ENCODE measurements around the gene TMEM201.

Gene TMEM201

GRCh38 chr1:9549955-9550546, 38.7 kb upstream of the TMEM201 start:
- no peak for DNase-seq
- Histone ChIP-seq H2BK5ac (ENCODE audit: low read length) (no peak overlapping the region), H3K27me3 (ENCODE audit: insufficient read depth, low read length, poor library complexity) (no peaks in the 10 kb centered on the region), H3K4ac (ENCODE audit: low read depth, low read length) (no peak overlapping the region), H3K56ac (ENCODE audit: low read length) (no peak overlapping the region), H3K79me1 (ENCODE audit: low read length) (peaks cover 16% of the 10 kb centered on the region), H3K23ac (ENCODE audit: low read length) (no peak overlapping the region), H4K5ac (ENCODE audit: low read length) (no peak overlapping the region), H3K36me3 (ENCODE audit: control insufficient read depth, insufficient read depth, low read length) (peaks cover 2% of the 10 kb centered on the region), H2BK120ac (ENCODE audit: low read depth, low read length) (no peak overlapping the region), H2BK15ac (replicated peaks; ENCODE audit: low read depth) (no peak overlapping the region), H2AK5ac (ENCODE audit: low read length) (no peak overlapping the region), H3K9ac (ENCODE audit: low read length) (no peak overlapping the region), H3K79me2 (ENCODE audit: control insufficient read depth, insufficient read depth, low read length) (peaks cover 32% of the 10 kb centered on the region), H3K4me1 (ENCODE audit: control insufficient read depth, low read depth, low read length) (no peaks in the 10 kb centered on the region), H3K27ac (ENCODE audit: low read depth, low read length) (no peak overlapping the region), H3K4me2 (ENCODE audit: low read length) (no peak overlapping the region), H3K4me3 (ENCODE audit: low read length) (no peak overlapping the region), H3K18ac (ENCODE audit: low read length) (no peak overlapping the region), H4K8ac (ENCODE audit: low read depth, low read length) (no peak overlapping the region)
- WGBS (ENCODE audit: extremely low coverage, insufficient coverage, low lambda C conversion rate), result no CpG with 5 or more reads among the region's 6 CpGs

GRCh38 chr1:9551984-9552383, 36.7 kb upstream of the TMEM201 start:
- Histone ChIP-seq H3K9ac (ENCODE audit: low read length) (no peak overlapping the region), H3K36me3 (ENCODE audit: control insufficient read depth, insufficient read depth, low read length) (peaks cover 9% of the 10 kb centered on the region), H4K5ac (ENCODE audit: low read length) (no peak overlapping the region), H2BK120ac (ENCODE audit: low read depth, low read length) (no peak overlapping the region), H3K18ac (ENCODE audit: low read length) (no peak overlapping the region), H3K27me3 (ENCODE audit: insufficient read depth, low read length, poor library complexity) (no peaks in the 10 kb centered on the region), H4K8ac (ENCODE audit: low read depth, low read length) (no peak overlapping the region), H3K27ac (ENCODE audit: low read depth, low read length) (no peak overlapping the region), H3K4me1 (ENCODE audit: control insufficient read depth, low read depth, low read length) (no peaks in the 10 kb centered on the region), H2BK5ac (ENCODE audit: low read length) (no peak overlapping the region), H3K4ac (ENCODE audit: low read depth, low read length) (no peak overlapping the region), H3K4me3 (ENCODE audit: low read length) (no peak overlapping the region), H3K79me1 (ENCODE audit: low read length) (peaks cover 14% of the 10 kb centered on the region), H3K56ac (ENCODE audit: low read length) (no peak overlapping the region), H2BK15ac (replicated peaks; ENCODE audit: low read depth) (no peak overlapping the region), H3K79me2 (ENCODE audit: control insufficient read depth, insufficient read depth, low read length) (peaks cover 27% of the 10 kb centered on the region), H3K23ac (ENCODE audit: low read length) (no peak overlapping the region), H2AK5ac (ENCODE audit: low read length) (no peak overlapping the region), H3K4me2 (ENCODE audit: low read length) (no peak overlapping the region)
- DNase-seq, result no peak
- no CpG with 5 or more reads among the region's 1 CpG for WGBS (ENCODE audit: extremely low coverage, insufficient coverage, low lambda C conversion rate)

GRCh38 chr1:9553736-9554144, 35.0 kb upstream of the TMEM201 start:
- Histone ChIP-seq H3K4me3 (ENCODE audit: low read length) (no peak overlapping the region), H3K27me3 (ENCODE audit: insufficient read depth, low read length, poor library complexity) (no peaks in the 10 kb centered on the region), H3K4ac (ENCODE audit: low read depth, low read length) (no peak overlapping the region), H3K36me3 (ENCODE audit: control insufficient read depth, insufficient read depth, low read length) (peaks cover 12% of the 10 kb centered on the region), H3K79me2 (ENCODE audit: control insufficient read depth, insufficient read depth, low read length) (peaks cover 17% of the 10 kb centered on the region), H3K18ac (ENCODE audit: low read length) (no peak overlapping the region), H3K27ac (ENCODE audit: low read depth, low read length) (no peak overlapping the region), H4K5ac (ENCODE audit: low read length) (no peak overlapping the region), H3K4me2 (ENCODE audit: low read length) (no peak overlapping the region), H3K4me1 (ENCODE audit: control insufficient read depth, low read depth, low read length) (peaks cover 2% of the 10 kb centered on the region), H3K23ac (ENCODE audit: low read length) (no peak overlapping the region), H2AK5ac (ENCODE audit: low read length) (no peak overlapping the region), H3K9ac (ENCODE audit: low read length) (no peak overlapping the region), H4K8ac (ENCODE audit: low read depth, low read length) (no peak overlapping the region), H2BK15ac (replicated peaks; ENCODE audit: low read depth) (no peak overlapping the region), H3K56ac (ENCODE audit: low read length) (no peak overlapping the region), H2BK5ac (ENCODE audit: low read length) (no peak overlapping the region), H3K79me1 (ENCODE audit: low read length) (peaks cover 9% of the 10 kb centered on the region), H2BK120ac (ENCODE audit: low read depth, low read length) (no peak overlapping the region)
- no peak for DNase-seq
- WGBS (ENCODE audit: extremely low coverage, insufficient coverage, low lambda C conversion rate), result no CpG with 5 or more reads among the region's 4 CpGs

- H3K4me3 ChIP-seq (ENCODE audit: low read length), result no peak overlapping the region
- no peak overlapping the region for H3K4me2 ChIP-seq (ENCODE audit: low read length)
- no CpG with 5 or more reads among the region's 4 CpGs for WGBS (ENCODE audit: extremely low coverage, insufficient coverage, low lambda C conversion rate)
- no peak for DNase-seq
- no peak overlapping the region for H3K4ac ChIP-seq (ENCODE audit: low read depth, low read length)
- no peak overlapping the region for H2AK5ac ChIP-seq (ENCODE audit: low read length)
- H4K5ac ChIP-seq (ENCODE audit: low read length), result no peak overlapping the region
- no peak overlapping the region for H2BK5ac ChIP-seq (ENCODE audit: low read length)
- H3K27ac ChIP-seq (ENCODE audit: low read depth, low read length), result no peak overlapping the region
- H3K27me3 ChIP-seq (ENCODE audit: insufficient read depth, low read length, poor library complexity), result no peaks in the 10 kb centered on the region
- H3K36me3 ChIP-seq (ENCODE audit: control insufficient read depth, insufficient read depth, low read length), result peaks cover 12% of the 10 kb centered on the region
- H3K79me2 ChIP-seq (ENCODE audit: control insufficient read depth, insufficient read depth, low read length), result peaks cover 6% of the 10 kb centered on the region
- no peak overlapping the region for H3K18ac ChIP-seq (ENCODE audit: low read length)
- H4K8ac ChIP-seq (ENCODE audit: low read depth, low read length), result no peak overlapping the region
- H3K56ac ChIP-seq (ENCODE audit: low read length), result no peak overlapping the region
- no peak overlapping the region for H3K9ac ChIP-seq (ENCODE audit: low read length)
- no peak overlapping the region for H3K23ac ChIP-seq (ENCODE audit: low read length)
- H2BK120ac ChIP-seq (ENCODE audit: low read depth, low read length), result no peak overlapping the region
- H3K79me1 ChIP-seq (ENCODE audit: low read length), result peaks cover 3% of the 10 kb centered on the region
- peaks cover 6% of the 10 kb centered on the region for H3K4me1 ChIP-seq (ENCODE audit: control insufficient read depth, low read depth, low read length)
- H2BK15ac ChIP-seq (replicated peaks; ENCODE audit: low read depth), result no peak overlapping the region
Observed at GRCh38 chr1:9555942-9556341, 32.8 kb upstream of the TMEM201 start.

GRCh38 chr1:9557624-9558023, 31.1 kb upstream of the TMEM201 start:
- no peak overlapping the region for H4K8ac ChIP-seq (ENCODE audit: low read depth, low read length)
- no peak overlapping the region for H3K9ac ChIP-seq (ENCODE audit: low read length)
- H4K5ac ChIP-seq (ENCODE audit: low read length), result no peak overlapping the region
- no peak overlapping the region for H3K23ac ChIP-seq (ENCODE audit: low read length)
- peaks cover under 1% of the 10 kb centered on the region for H3K79me2 ChIP-seq (ENCODE audit: control insufficient read depth, insufficient read depth, low read length)
- H2BK120ac ChIP-seq (ENCODE audit: low read depth, low read length), result no peak overlapping the region
- peaks cover 12% of the 10 kb centered on the region for H3K36me3 ChIP-seq (ENCODE audit: control insufficient read depth, insufficient read depth, low read length)
- peaks cover 2% of the 10 kb centered on the region for H3K79me1 ChIP-seq (ENCODE audit: low read length)
- H3K56ac ChIP-seq (ENCODE audit: low read length), result no peak overlapping the region
- H2AK5ac ChIP-seq (ENCODE audit: low read length), result no peak overlapping the region
- peaks cover 6% of the 10 kb centered on the region for H3K4me1 ChIP-seq (ENCODE audit: control insufficient read depth, low read depth, low read length)
- no peak overlapping the region for H2BK15ac ChIP-seq (replicated peaks; ENCODE audit: low read depth)
- H3K27me3 ChIP-seq (ENCODE audit: insufficient read depth, low read length, poor library complexity), result no peaks in the 10 kb centered on the region
- no peak overlapping the region for H3K4me3 ChIP-seq (ENCODE audit: low read length)
- WGBS (ENCODE audit: extremely low coverage, insufficient coverage, low lambda C conversion rate), result no CpG with 5 or more reads among the region's 5 CpGs
- H2BK5ac ChIP-seq (ENCODE audit: low read length), result no peak overlapping the region
- no peak overlapping the region for H3K4ac ChIP-seq (ENCODE audit: low read depth, low read length)
- no peak overlapping the region for H3K27ac ChIP-seq (ENCODE audit: low read depth, low read length)
- H3K4me2 ChIP-seq (ENCODE audit: low read length), result no peak overlapping the region
- H3K18ac ChIP-seq (ENCODE audit: low read length), result no peak overlapping the region
- DNase-seq, result no peak

All from mesendoderm (in vitro differentiated cells).